GM13976 (cell line): ENCODE data around the gene OXSR1.
"Not testable (repeated sequence)": the region's sequence is repeated elsewhere in the genome, so short reads cannot be mapped to it uniquely, and the experiment has no call there.

Experiments
- DNase-seq: peaks from one replicate; pipeline ENCODE4 v3.0.0; 2012; ENCODE audit warnings: low spot score
- in situ Hi-C: fragments of 300-500 bp; cut with MboI; formaldehyde crosslinking; loops from one replicate; pipeline ENCODE4 v1.12.0; 2022; ENCODE audit warnings: low sequenced_read_pairs, mixed read lengths, inconsistent platforms; ENCODE audit not compliant: unreplicated experiment
- TF ChIP-seq, protein P1 (sequence below): IDR thresholded peaks from 2 replicates; pipeline ENCODE4 v1.5.1; 2012; ENCODE audit warnings: borderline replicate concordance, mild to moderate bottlenecking; ENCODE audit not compliant: insufficient read depth; ENCODE audit errors: extremely low read depth, missing control alignments, control extremely low read depth

Gene OXSR1

DNA sequence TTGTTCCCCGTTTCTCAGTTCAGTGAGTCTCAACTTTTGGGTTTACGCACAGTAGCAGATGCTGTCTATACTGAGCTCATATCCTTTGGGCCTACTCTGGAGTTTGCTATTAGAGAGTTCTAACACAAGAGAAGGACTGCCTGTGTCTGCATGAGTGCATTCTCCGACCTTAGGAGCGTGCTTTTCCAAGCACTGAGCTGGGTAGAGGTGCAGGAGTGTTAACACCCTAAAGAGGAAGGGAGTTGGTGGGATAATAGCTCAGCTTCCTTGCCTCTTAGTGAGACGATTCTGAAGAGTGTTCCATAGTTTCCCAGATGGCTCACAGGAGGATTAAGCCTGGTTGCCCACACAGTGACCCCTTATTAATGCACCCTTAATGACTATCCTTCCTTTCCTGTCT, 6.9 kb upstream of the OXSR1 start:
- TF ChIP-seq, protein P1, sequence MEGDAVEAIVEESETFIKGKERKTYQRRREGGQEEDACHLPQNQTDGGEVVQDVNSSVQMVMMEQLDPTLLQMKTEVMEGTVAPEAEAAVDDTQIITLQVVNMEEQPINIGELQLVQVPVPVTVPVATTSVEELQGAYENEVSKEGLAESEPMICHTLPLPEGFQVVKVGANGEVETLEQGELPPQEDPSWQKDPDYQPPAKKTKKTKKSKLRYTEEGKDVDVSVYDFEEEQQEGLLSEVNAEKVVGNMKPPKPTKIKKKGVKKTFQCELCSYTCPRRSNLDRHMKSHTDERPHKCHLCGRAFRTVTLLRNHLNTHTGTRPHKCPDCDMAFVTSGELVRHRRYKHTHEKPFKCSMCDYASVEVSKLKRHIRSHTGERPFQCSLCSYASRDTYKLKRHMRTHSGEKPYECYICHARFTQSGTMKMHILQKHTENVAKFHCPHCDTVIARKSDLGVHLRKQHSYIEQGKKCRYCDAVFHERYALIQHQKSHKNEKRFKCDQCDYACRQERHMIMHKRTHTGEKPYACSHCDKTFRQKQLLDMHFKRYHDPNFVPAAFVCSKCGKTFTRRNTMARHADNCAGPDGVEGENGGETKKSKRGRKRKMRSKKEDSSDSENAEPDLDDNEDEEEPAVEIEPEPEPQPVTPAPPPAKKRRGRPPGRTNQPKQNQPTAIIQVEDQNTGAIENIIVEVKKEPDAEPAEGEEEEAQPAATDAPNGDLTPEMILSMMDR: no peak
- DNase-seq: no peak
- in situ Hi-C loops: no loop called here

GRCh38 chr3:38160704-38161103, 4.6 kb upstream of the OXSR1 start:
- in situ Hi-C loops, DNase-seq: not testable (repeated sequence)

DNA sequence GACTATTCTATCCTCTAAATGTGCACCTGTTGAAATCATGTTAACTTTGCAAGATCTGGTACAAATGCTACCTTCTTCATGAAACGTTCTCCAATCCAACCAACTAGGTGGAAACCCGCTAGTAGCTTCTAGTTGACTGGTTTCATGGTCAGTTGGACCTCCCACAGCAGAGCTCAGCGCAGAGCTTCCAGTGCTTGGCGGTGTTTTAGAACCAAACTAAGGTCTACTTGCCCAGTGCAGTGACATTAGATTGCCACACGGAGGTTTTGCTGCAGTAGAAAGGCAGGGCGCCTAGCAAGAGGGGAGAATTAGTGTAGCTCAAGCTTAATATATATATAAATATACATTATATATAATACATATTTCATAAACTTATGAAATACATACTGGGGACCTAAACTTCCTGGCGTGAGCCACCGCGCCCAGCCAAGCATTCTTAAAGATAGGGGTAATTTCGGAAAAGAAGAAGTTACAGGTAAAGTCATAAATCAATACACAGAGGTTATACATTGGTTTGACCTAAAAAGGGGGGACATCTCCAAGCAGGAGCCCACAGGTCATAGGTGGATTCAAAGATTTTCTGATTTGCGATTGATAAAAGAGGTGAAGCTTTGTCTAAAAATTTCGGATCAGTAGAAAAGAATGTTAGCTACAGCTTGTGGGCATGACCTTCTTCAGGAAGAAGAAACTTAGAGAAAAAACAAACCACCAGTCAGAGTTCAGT, 2.1 kb upstream of the OXSR1 start:
- no peak for DNase-seq
- TF ChIP-seq, protein P1: no peak
- in situ Hi-C loops: no loop called here

- TF ChIP-seq, protein P1: no peak
- DNase-seq: no peak
- in situ Hi-C loops: no loop called here
These were observed 1.3 kb upstream of the OXSR1 start for GRCh38 chr3:38163841-38164642.

DNA sequence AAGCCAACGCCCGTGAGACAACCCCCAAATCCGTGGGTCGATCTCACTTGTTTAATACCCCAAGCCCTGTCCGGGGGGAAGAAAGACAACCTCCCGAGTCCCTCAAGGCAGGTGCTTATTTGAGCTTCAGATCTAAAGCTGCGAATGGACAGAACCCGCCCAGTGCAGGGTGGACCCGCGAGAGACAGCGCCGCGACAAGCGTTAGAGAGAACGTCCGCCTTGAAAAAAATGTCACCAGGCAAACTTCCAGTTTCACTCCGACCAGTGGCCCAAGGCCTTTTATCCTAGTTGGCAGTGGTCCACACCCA, 740 bp upstream of the OXSR1 start:
- no peak for DNase-seq

DNA sequence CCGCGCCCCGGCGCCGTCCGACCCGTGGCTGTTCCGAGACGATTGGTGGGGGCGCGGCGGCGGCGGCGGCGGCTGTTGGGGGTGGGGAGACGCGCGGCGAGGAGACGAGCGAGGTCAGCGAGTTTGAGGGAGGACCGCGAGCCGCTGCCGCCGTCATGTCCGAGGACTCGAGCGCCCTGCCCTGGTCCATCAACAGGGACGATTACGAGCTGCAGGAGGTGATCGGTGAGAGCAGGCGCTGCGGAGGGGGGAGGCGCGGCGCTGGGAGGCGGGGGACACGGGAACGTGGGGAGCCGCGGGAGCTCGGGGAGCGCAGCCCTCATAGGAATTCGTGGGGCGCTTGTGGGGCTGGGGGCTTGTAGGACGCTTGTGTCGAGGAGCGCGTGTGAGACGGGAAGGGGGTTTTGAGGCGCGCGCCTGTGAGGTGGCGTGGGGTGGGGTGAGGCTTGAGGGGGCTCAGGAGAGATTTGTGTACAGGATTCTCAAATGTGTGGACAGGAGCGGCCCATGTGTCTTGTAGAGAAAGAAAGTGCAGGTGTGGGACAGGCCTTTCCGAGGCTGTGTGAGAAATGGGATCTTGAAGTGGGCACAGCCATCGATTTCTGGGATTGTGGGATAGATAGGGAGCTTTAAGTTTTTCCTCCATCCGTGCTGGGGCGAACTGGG, 518 bp downstream of the OXSR1 start:
- in situ Hi-C loops: no loop called here
- TF ChIP-seq, protein P1: no peak
- peak; percentile 68 for DNase-seq

More for the DNA sequence above, 740 bp upstream of the OXSR1 start:
- TF ChIP-seq, protein P1: no peak
- in situ Hi-C loops: no loop called here

GRCh38 chr3:38167591-38167990, 2.3 kb downstream of the OXSR1 start:
- in situ Hi-C loops: no loop called here
- TF ChIP-seq, protein P1: no peak
- no peak for DNase-seq
